ENCODE results near the gene MRRF.

The MRRF gene

GRCh38 chr9:122276096-122276495 is 11.4 kb downstream of the MRRF start:
- H3K9ac ChIP-seq (ENCODE audit: low read length): no peak overlapping the region
- no peak overlapping the region for H4K8ac ChIP-seq (ENCODE audit: low read length)
- 97% methylated on average over 3 of the region's 7 CpGs for WGBS
- no peak overlapping the region for H2AFZ ChIP-seq (ENCODE audit: low read depth, low read length)
- no peaks in the 10 kb centered on the region for H3K4me1 ChIP-seq (ENCODE audit: control insufficient read depth, insufficient read depth, low read depth, low read length)
- no peak overlapping the region for H2AK5ac ChIP-seq (ENCODE audit: low read length, severe bottlenecking)
- no peak overlapping the region for H2BK120ac ChIP-seq (ENCODE audit: low read depth, low read length)
- H3K27ac ChIP-seq (ENCODE audit: low read length, poor library complexity, severe bottlenecking): no peak overlapping the region
- H3K79me1 ChIP-seq (replicated peaks; ENCODE audit: low read length, poor library complexity, severe bottlenecking): peaks cover 22% of the 10 kb centered on the region
- no peak overlapping the region for H3K18ac ChIP-seq (ENCODE audit: low read depth in 1 of 2, low read length in 2 of 2)
- H3K9me3 ChIP-seq (ENCODE audit: control insufficient read depth, low read length): peaks cover 24% of the 10 kb centered on the region
- H3K23ac ChIP-seq (ENCODE audit: low read length in 2 of 2): no peak overlapping the region
- no peak overlapping the region for H3K4me3 ChIP-seq (ENCODE audit: insufficient read depth in 1 of 2, low read depth in 1 of 2, low read length in 2 of 2)
- no peak overlapping the region for H2BK15ac ChIP-seq (ENCODE audit: low read depth, poor library complexity, severe bottlenecking)
- no peaks in the 10 kb centered on the region for H3K27me3 ChIP-seq (ENCODE audit: control insufficient read depth in 1 of 2, insufficient read depth in 1 of 2, low read length in 2 of 2)
- H3K4ac ChIP-seq (ENCODE audit: low read depth in 1 of 2, low read length in 2 of 2): no peak overlapping the region
- no peak overlapping the region for H2BK5ac ChIP-seq (ENCODE audit: low read depth, low read length, poor library complexity, severe bottlenecking)
- no peak overlapping the region for H4K91ac ChIP-seq (ENCODE audit: low read length)
- H3K4me2 ChIP-seq (ENCODE audit: low read length, poor library complexity, severe bottlenecking): no peak overlapping the region
- DNase-seq: no peak
- H2BK12ac ChIP-seq (ENCODE audit: low read length in 2 of 2): no peak overlapping the region
- no peak overlapping the region for H3K14ac ChIP-seq (ENCODE audit: low read length in 2 of 2)
- peaks cover 7 to 76% of the 10 kb centered on the region in 2 experiments for H3K36me3 ChIP-seq (ENCODE audit: control insufficient read depth in 1 of 2, insufficient read depth in 2 of 2, low read depth in 1 of 2, low read length in 2 of 2)

GRCh38 chr9:122277285-122277897 is 12.7 kb downstream of the MRRF start:
- Histone ChIP-seq H2AFZ (ENCODE audit: low read depth, low read length) (no peak overlapping the region), H2AK5ac (ENCODE audit: low read length, severe bottlenecking) (no peak overlapping the region), H4K91ac (ENCODE audit: low read length) (no peak overlapping the region), H2BK5ac (ENCODE audit: low read depth, low read length, poor library complexity, severe bottlenecking) (no peak overlapping the region), H3K4me3 (ENCODE audit: insufficient read depth in 1 of 2, low read depth in 1 of 2, low read length in 2 of 2) (no peak overlapping the region), H3K4me1 (ENCODE audit: control insufficient read depth, insufficient read depth, low read depth, low read length) (no peaks in the 10 kb centered on the region), H3K4me2 (ENCODE audit: low read length, poor library complexity, severe bottlenecking) (no peak overlapping the region), H3K79me1 (replicated peaks; ENCODE audit: low read length, poor library complexity, severe bottlenecking) (peaks cover 25% of the 10 kb centered on the region), H3K23ac (ENCODE audit: low read length in 2 of 2) (no peak overlapping the region), H2BK15ac (ENCODE audit: low read depth, poor library complexity, severe bottlenecking) (no peak overlapping the region), H3K4ac (ENCODE audit: low read depth in 1 of 2, low read length in 2 of 2) (no peak overlapping the region), H3K18ac (ENCODE audit: low read depth in 1 of 2, low read length in 2 of 2) (no peak overlapping the region), H3K27ac (ENCODE audit: low read length, poor library complexity, severe bottlenecking) (no peak overlapping the region), H4K8ac (ENCODE audit: low read length) (no peak overlapping the region), H3K9ac (ENCODE audit: low read length) (no peak overlapping the region), H3K9me3 (ENCODE audit: control insufficient read depth, low read length) (peaks cover 24% of the 10 kb centered on the region), H3K14ac (ENCODE audit: low read length in 2 of 2) (no peak overlapping the region), H3K36me3 (ENCODE audit: control insufficient read depth in 1 of 2, insufficient read depth in 2 of 2, low read depth in 1 of 2, low read length in 2 of 2) (peaks cover 7 to 76% of the 10 kb centered on the region in 2 experiments), H2BK120ac (ENCODE audit: low read depth, low read length) (no peak overlapping the region), H3K27me3 (ENCODE audit: control insufficient read depth in 1 of 2, insufficient read depth in 1 of 2, low read length in 2 of 2) (no peaks in the 10 kb centered on the region), H2BK12ac (ENCODE audit: low read length in 2 of 2) (no peak overlapping the region)
- DNase-seq: no peak
- 100% methylated on average over 6 of the region's 10 CpGs for WGBS

- H4K91ac ChIP-seq (ENCODE audit: low read length): no peak overlapping the region
- peaks cover 14% of the 10 kb centered on the region for H3K9me3 ChIP-seq (ENCODE audit: control insufficient read depth, low read length)
- WGBS: 99% methylated on average over 4 of the region's 5 CpGs
- no peak overlapping the region for H3K23ac ChIP-seq (ENCODE audit: low read length in 2 of 2)
- H3K4me3 ChIP-seq (ENCODE audit: insufficient read depth in 1 of 2, low read depth in 1 of 2, low read length in 2 of 2): no peak overlapping the region
- H3K18ac ChIP-seq (ENCODE audit: low read depth in 1 of 2, low read length in 2 of 2): no peak overlapping the region
- no peak overlapping the region for H3K27ac ChIP-seq (ENCODE audit: low read length, poor library complexity, severe bottlenecking)
- H3K4me1 ChIP-seq (ENCODE audit: control insufficient read depth, insufficient read depth, low read depth, low read length): no peaks in the 10 kb centered on the region
- no peak overlapping the region for H3K9ac ChIP-seq (ENCODE audit: low read length)
- H2BK15ac ChIP-seq (ENCODE audit: low read depth, poor library complexity, severe bottlenecking): no peak overlapping the region
- DNase-seq: no peak
- H3K4me2 ChIP-seq (ENCODE audit: low read length, poor library complexity, severe bottlenecking): no peak overlapping the region
- peaks cover 15 to 81% of the 10 kb centered on the region in 2 experiments for H3K36me3 ChIP-seq (ENCODE audit: control insufficient read depth in 1 of 2, insufficient read depth in 2 of 2, low read depth in 1 of 2, low read length in 2 of 2)
- H2AFZ ChIP-seq (ENCODE audit: low read depth, low read length): no peak overlapping the region
- no peak overlapping the region for H2AK5ac ChIP-seq (ENCODE audit: low read length, severe bottlenecking)
- no peak overlapping the region for H3K14ac ChIP-seq (ENCODE audit: low read length in 2 of 2)
- no peaks in the 10 kb centered on the region for H3K27me3 ChIP-seq (ENCODE audit: control insufficient read depth in 1 of 2, insufficient read depth in 1 of 2, low read length in 2 of 2)
- no peak overlapping the region for H2BK5ac ChIP-seq (ENCODE audit: low read depth, low read length, poor library complexity, severe bottlenecking)
- H3K79me1 ChIP-seq (replicated peaks; ENCODE audit: low read length, poor library complexity, severe bottlenecking): peaks cover 39% of the 10 kb centered on the region
- H2BK120ac ChIP-seq (ENCODE audit: low read depth, low read length): no peak overlapping the region
- no peak overlapping the region for H4K8ac ChIP-seq (ENCODE audit: low read length)
- H2BK12ac ChIP-seq (ENCODE audit: low read length in 2 of 2): no peak overlapping the region
- H3K4ac ChIP-seq (ENCODE audit: low read depth in 1 of 2, low read length in 2 of 2): no peak overlapping the region
These were observed 16.7 kb downstream of the MRRF start for GRCh38 chr9:122281368-122281767.

- Histone ChIP-seq H4K8ac (ENCODE audit: low read length) (no peak overlapping the region), H3K14ac (ENCODE audit: low read length in 2 of 2) (no peak overlapping the region), H3K4me3 (ENCODE audit: insufficient read depth in 1 of 2, low read depth in 1 of 2, low read length in 2 of 2) (no peak overlapping the region), H3K4me1 (ENCODE audit: control insufficient read depth, insufficient read depth, low read depth, low read length) (no peaks in the 10 kb centered on the region), H3K36me3 (ENCODE audit: control insufficient read depth in 1 of 2, insufficient read depth in 2 of 2, low read depth in 1 of 2, low read length in 2 of 2) (peaks cover 18 to 87% of the 10 kb centered on the region in 2 experiments), H3K4me2 (ENCODE audit: low read length, poor library complexity, severe bottlenecking) (no peak overlapping the region), H3K27me3 (ENCODE audit: control insufficient read depth in 1 of 2, insufficient read depth in 1 of 2, low read length in 2 of 2) (no peaks in the 10 kb centered on the region), H3K79me1 (replicated peaks; ENCODE audit: low read length, poor library complexity, severe bottlenecking) (peaks cover 44% of the 10 kb centered on the region), H3K18ac (ENCODE audit: low read depth in 1 of 2, low read length in 2 of 2) (no peak overlapping the region), H3K9ac (ENCODE audit: low read length) (no peak overlapping the region), H2BK15ac (ENCODE audit: low read depth, poor library complexity, severe bottlenecking) (no peak overlapping the region), H3K27ac (ENCODE audit: low read length, poor library complexity, severe bottlenecking) (no peak overlapping the region), H2BK5ac (ENCODE audit: low read depth, low read length, poor library complexity, severe bottlenecking) (no peak overlapping the region), H4K91ac (ENCODE audit: low read length) (no peak overlapping the region), H2AK5ac (ENCODE audit: low read length, severe bottlenecking) (no peak overlapping the region), H2AFZ (ENCODE audit: low read depth, low read length) (no peak overlapping the region), H2BK12ac (ENCODE audit: low read length in 2 of 2) (no peak overlapping the region), H2BK120ac (ENCODE audit: low read depth, low read length) (no peak overlapping the region), H3K4ac (ENCODE audit: low read depth in 1 of 2, low read length in 2 of 2) (no peak overlapping the region), H3K23ac (ENCODE audit: low read length in 2 of 2) (no peak overlapping the region), H3K9me3 (ENCODE audit: control insufficient read depth, low read length) (no peaks in the 10 kb centered on the region)
- 80% methylated on average over 1 of the region's 1 CpG for WGBS
- no peak for DNase-seq
These were observed 22.1 kb downstream of the MRRF start for GRCh38 chr9:122286764-122287163.
